Osteoblast (primary cell): Measurements from ENCODE around the gene LAMA5. TPM values are rescaled to one million over a fixed set of nuclear protein-coding genes. Genes with fewer than 3 reads are reported as not detected.

Source experiments
- DNase-seq: peaks from one replicate; pipeline ENCODE4 v3.0.0; 2011; ENCODE audit warnings: low spot score, mixed read lengths; ENCODE audit not compliant: insufficient read length; ENCODE audit errors: missing footprints
- H2AFZ ChIP-seq: 2 replicates; pipeline ENCODE4 v1.6.0; 2011; ENCODE audit warnings: mild to moderate bottlenecking, low read length
- H3K27ac ChIP-seq: 2 replicates; pipeline ENCODE4 v1.5.1; 2011; ENCODE audit warnings: mild to moderate bottlenecking, low read depth, low read length, moderate library complexity
- H3K27me3 ChIP-seq: 2 replicates; pipeline ENCODE4 v1.6.0; 2012; ENCODE audit warnings: mild to moderate bottlenecking, control low read depth, inconsistent platforms, low read length, moderate library complexity; ENCODE audit not compliant: insufficient read depth
- H3K36me3 ChIP-seq: 2 replicates; pipeline ENCODE4 v1.5.1; 2011; ENCODE audit warnings: mild to moderate bottlenecking, low read length, control low read depth, moderate library complexity; ENCODE audit not compliant: insufficient read depth
- H3K4me1 ChIP-seq: 2 replicates; pipeline ENCODE4 v1.5.1; 2011; ENCODE audit warnings: mild to moderate bottlenecking, low read length, control low read depth, moderate library complexity; ENCODE audit not compliant: insufficient read depth
- H3K4me2 ChIP-seq: 2 replicates; pipeline ENCODE4 v1.6.0; 2011; ENCODE audit warnings: mild to moderate bottlenecking, low read length; ENCODE audit not compliant: insufficient read depth
- H3K4me3 ChIP-seq: fragments of 200-600 bp; sonication (generic); 3 replicates; pipeline ENCODE4 v1.5.1; 2012; ENCODE audit warnings: mild to moderate bottlenecking, low read length, inconsistent platforms; ENCODE audit not compliant: insufficient read depth
- H3K79me2 ChIP-seq: 2 replicates; pipeline ENCODE4 v1.6.0; 2012; ENCODE audit warnings: mild to moderate bottlenecking, low read length, control low read depth, inconsistent platforms; ENCODE audit not compliant: insufficient read depth
- H3K9me3 ChIP-seq: 2 replicates; pipeline ENCODE4 v1.5.1; 2011; ENCODE audit warnings: low read depth, low read length, control low read depth
- H4K20me1 ChIP-seq: 2 replicates; pipeline ENCODE4 v1.6.0; 2012; ENCODE audit warnings: mild to moderate bottlenecking, low read length, control low read depth; ENCODE audit not compliant: insufficient read depth
- CTCF ChIP-seq: IDR thresholded peaks from 2 replicates; pipeline ENCODE4 v1.5.1; 2011; ENCODE audit warnings: mild to moderate bottlenecking, low read depth, low read length, moderate library complexity; ENCODE audit errors: extremely low read depth
- total RNA-seq: library from RNA; depleted of rRNA; stranded (reverse); fragments of >200 nt; gene quantifications from 2 replicates; pipeline ENCODE4 v1.2.3, GENCODE V29; 2012

Gene LAMA5
- 0.88 and 2.2 TPM in 2 replicates for total RNA-seq

GRCh38 chr20:62367136-62367632 is at the start of gene LAMA5:
TSS of gene LAMA5 (minus strand) at chr20:62367312. CDS start at chr20:62367245, 67 bp downstream.
- Histone ChIP-seq H3K4me3 (peak within 1 kb of the TSS; percentile 60), H3K9me3 (no peaks in the 10 kb centered on the region), H4K20me1 (peaks cover 2% of the 10 kb centered on the region), H3K4me2 (peak within 1 kb of the TSS; percentile 75), H2AFZ (no peak within 1 kb of the TSS), H3K36me3 (no peaks in the 10 kb centered on the region), H3K4me1 (peaks cover 33% of the 10 kb centered on the region), H3K27ac (no peak within 1 kb of the TSS), H3K79me2 (no peaks in the 10 kb centered on the region), H3K27me3 (peaks cover 25% of the 10 kb centered on the region)
- DNase-seq: peak; percentile 97
- no peak for TF ChIP-seq CTCF

GRCh38 chr20:62415354-62416111 is 48.4 kb upstream of the LAMA5 start:
- no peaks in the 10 kb centered on the region for H4K20me1 ChIP-seq
- TF ChIP-seq CTCF: no peak
- H2AFZ ChIP-seq: no peak overlapping the region
- DNase-seq: no peak
- H3K4me2 ChIP-seq: no peak overlapping the region
- no peak overlapping the region for H3K4me3 ChIP-seq
- H3K27ac ChIP-seq: no peak overlapping the region
- H3K79me2 ChIP-seq: no peaks in the 10 kb centered on the region
- no peaks in the 10 kb centered on the region for H3K9me3 ChIP-seq
- no peaks in the 10 kb centered on the region for H3K4me1 ChIP-seq
- no peaks in the 10 kb centered on the region for H3K36me3 ChIP-seq
- H3K27me3 ChIP-seq: peaks cover 5% of the 10 kb centered on the region

GRCh38 chr20:62413896-62414481 is 46.9 kb upstream of the LAMA5 start:
- Histone ChIP-seq H3K9me3 (no peaks in the 10 kb centered on the region), H3K4me2 (no peak overlapping the region)
- DNase-seq: no peak

More at GRCh38 chr20:62413896-62414481, 46.9 kb upstream of the LAMA5 start:
- Histone ChIP-seq H3K4me1 (no peaks in the 10 kb centered on the region), H3K27ac (no peak overlapping the region), H3K27me3 (peaks cover 5% of the 10 kb centered on the region), H3K4me3 (no peak overlapping the region), H3K36me3 (no peaks in the 10 kb centered on the region), H3K79me2 (no peaks in the 10 kb centered on the region), H4K20me1 (no peaks in the 10 kb centered on the region), H2AFZ (no peak overlapping the region)
- peak; percentile 18 for TF ChIP-seq CTCF
